ENCODE results near the gene ZC3H12D.
"Not testable (repeated sequence)": the region's sequence is repeated elsewhere in the genome, so short reads cannot be mapped to it uniquely, and the experiment has no call there.

Gene ZC3H12D

GRCh38 chr6:149483334-149483725 is 1.5 kb downstream of the ZC3H12D start:
- DNase-seq: no peak

GRCh38 chr6:149482545-149483333 is 2.1 kb downstream of the ZC3H12D start:
- DNase-seq: no peak

GRCh38 chr6:149480502-149481280 is 4.1 kb downstream of the ZC3H12D start:
- no peak for DNase-seq

GRCh38 chr6:149478631-149479314 is 6.0 kb downstream of the ZC3H12D start:
- no peak for DNase-seq

GRCh38 chr6:149477544-149477943 is 7.3 kb downstream of the ZC3H12D start:
- no peak for DNase-seq

DNA sequence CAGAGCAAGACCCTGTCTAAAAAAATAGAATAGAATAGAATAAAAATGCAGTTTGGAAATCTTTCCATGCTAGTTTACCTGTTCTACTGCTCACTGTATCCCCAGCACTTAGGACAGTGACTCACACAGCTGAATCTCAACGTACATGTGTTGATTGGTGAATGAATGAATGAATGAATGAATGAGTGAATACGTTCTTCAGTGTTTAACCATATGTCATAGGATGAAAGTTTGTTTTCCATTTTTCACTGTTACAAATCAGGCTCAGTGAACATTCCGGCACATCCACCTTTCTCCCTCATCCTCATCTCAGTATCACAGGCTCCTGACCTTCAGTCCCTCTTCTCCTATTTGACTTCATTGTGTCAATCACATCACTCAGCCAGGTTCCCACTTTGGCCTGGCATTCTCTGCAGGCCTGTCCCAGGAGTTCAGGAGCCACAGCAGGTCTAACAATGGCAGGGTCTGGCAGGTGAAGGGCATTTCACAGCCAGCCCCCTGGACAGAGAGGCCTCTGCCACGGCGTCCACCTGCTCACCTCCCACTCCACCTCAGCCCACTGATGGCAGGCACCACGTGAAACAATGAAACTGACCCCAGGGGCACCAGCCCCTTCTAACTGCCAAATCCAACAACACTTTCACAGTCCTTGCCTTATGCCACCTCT is 7.9 kb downstream of the ZC3H12D start:
- DNase-seq: no peak

DNA sequence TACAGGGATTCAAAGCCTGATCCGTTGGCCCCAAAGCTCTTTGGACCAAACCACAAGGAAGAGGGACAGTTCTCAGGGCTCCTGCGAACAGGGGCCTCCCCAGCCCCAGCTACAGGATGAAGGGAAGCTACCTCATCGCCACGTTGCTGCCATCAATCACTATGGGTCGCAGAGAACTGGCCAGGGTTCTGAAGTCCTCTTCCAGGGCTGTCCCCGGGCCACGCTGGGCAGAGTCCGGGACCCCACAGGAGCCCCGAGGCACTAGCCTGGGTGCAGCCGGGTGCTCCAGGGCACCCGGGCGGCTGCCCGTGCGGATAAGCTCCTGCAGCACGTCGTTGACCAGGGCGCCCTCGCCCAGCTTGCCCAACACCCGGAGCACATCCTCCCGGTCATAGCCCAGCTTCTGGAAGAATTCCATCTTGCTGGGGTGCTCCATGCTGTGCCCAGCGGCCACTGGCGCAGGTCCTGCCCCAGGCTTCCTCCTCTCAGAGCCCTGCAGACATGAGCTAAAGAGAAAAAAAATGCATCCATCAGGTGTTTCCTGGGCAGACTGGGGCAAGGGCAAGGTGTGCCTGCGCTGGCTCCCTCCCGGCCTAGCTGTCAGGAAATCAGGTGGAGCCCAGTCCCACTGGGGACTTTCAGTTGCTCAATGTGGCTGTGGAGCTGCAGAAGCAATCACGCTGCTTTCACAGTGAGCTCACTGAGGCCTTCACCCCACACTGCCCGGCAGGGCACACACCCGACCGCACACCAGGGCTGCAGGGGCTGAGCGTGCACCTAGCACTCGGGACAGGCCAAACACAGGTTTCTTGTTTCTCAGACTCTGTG is 10.5 kb downstream of the ZC3H12D start:
- no peak for DNase-seq

DNA sequence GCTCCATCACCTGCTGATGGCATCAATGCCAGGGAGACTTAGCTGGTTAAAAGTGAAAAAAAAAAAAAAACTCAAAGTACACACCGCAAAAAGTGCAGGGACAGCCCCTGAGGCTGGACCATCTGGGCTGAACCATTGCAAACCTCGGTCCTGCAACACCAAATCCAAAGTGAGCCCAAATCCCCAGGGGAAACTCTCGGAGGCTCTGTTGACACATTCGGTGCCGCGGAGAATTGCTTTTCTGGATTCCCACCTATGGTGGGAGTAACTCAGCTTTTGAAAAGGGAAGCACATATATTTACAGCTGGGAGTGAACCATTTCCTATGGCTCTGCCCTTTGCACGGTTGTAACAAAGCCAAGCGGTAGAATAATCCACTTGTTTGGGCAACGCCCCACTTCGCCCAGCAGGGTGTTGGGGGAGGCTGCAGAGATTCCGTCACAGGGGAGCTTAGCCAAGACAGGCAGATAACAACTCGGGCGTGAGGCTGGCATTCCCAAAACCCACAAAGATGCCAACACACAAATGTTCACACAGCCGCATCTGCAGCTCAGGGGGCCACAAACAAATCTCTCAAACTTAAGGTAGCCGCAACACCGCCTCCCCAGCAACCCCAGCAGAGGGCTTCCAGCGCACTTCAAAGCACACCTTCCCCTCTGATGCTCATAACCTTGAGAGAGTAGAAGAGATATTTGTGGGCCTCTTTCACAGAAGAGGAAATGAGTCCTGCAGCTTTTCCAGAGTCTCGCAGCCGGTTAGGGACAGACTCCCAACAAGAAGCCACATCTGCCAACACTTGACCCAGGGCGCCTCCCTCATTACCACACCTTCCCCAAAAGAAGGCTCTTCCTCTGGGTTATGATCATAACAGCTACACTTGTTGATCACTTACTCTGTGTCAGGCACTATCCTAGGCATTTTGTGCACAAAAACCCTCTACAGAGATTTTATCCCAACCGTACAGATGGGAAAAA is 11.4 kb downstream of the ZC3H12D start:
- no peak for DNase-seq

- DNase-seq: no peak
Measured at GRCh38 chr6:149472241-149472640, 12.6 kb downstream of the ZC3H12D start.

DNA sequence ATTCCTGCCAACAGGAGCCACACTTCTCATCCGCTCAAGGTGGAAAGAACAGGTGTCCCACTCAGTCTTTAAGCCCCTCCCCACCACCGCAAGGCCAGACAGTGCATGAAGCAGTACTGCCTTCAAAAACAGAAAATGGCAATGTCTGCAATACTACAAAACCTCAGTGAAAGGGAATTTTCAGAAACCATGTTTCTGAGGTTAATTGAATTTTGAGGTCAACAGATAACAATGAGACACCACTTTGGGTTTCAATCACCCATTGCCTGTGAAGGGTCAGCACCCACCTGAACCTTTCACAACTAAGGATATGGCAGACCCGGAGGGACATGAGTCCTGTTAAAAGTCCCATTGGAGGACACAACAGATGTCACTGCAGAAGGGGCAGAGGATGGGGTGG is 13.0 kb downstream of the ZC3H12D start:
- DNase-seq: no peak

DNA sequence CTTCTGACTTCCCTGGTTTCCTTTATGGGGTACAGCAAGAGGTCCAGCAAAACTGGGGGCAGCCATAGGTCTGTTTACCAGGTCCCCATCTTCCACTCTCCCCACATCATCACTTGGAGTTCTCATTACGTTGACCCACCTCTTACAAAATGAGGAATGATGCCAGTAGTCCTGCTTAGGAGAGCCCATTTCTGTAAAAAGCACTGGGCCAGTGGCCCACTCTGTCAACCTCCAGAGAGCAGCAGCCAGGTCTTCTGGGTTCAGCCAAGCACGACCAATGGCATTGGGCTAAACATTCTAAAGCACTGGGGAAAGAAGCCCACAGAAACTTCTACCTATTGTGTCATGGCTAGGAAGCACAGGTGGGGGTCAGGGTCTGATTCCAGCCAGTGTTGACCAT is 13.9 kb downstream of the ZC3H12D start:
- no peak for DNase-seq

GRCh38 chr6:149468179-149468578 is 16.6 kb downstream of the ZC3H12D start:
- DNase-seq: no peak

- DNase-seq: no peak
Measured at GRCh38 chr6:149467265-149467664, 17.5 kb downstream of the ZC3H12D start.

GRCh38 chr6:149464411-149464810 is 20.4 kb downstream of the ZC3H12D start:
- no peak for DNase-seq

- DNase-seq: no peak
Measured at GRCh38 chr6:149463781-149464180, 21.0 kb downstream of the ZC3H12D start.

- not testable (repeated sequence) for DNase-seq
Measured at GRCh38 chr6:149462712-149463111, 22.1 kb downstream of the ZC3H12D start.

DNA sequence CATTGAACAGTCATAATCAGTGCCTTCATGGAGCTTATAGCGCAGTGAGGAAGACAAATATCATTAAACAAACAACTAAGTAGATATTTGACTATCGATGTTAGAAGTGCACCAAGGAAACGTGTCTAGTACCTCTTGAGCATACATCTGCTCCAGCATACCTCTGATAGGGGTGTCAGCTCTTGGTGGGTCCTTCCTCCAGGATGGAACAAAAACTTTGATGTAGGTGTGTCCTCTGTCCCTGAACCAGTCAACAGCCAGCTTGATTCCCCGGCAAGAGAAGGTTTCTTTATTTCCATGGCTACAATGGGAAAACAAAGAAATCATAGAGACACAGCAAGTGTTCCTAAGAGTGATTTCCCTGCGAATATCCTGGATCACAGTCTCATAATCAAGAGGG is 23.1 kb downstream of the ZC3H12D start:
- DNase-seq: no peak

GRCh38 chr6:149460249-149460648 is 24.6 kb downstream of the ZC3H12D start:
- DNase-seq: not testable (repeated sequence)

DNA sequence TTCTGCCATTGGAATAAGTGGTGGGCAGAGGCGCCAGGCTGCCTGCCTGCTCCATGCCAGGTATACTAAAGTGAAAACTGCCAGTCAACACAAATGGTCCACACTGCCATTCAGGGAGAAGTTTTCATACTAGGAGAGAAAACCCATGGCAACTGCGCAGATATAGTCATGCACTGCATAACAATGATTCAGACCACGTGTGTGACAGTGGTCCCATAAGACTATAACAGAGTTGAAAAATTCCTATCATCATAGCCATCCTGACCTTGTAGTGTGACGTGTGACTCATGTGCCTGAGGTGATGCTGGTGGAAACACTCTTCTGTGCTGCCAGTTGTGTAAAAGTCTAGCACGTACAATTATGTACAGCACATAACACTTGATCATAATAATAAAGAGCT is 25.1 kb downstream of the ZC3H12D start:
- no peak for DNase-seq

DNA sequence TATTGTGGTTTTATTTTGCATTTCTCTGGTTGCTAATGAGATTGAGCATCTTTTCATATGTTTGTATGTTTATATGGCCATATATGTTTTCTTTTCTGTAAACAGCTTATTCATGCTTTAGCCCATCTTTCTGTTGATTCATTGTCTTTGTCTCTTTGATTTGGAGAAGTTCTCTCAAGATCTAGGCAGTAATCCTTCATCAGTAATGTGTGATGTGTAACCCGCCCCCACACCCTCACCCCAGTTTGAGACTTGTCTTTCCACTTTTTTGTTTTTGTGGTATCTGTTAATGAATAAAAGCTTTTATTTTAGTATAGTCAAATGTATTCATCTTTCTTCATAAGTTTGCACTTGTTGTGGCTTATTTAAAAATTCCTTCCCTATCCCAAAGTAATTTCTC is 26.0 kb downstream of the ZC3H12D start:
- no peak for DNase-seq

DNA sequence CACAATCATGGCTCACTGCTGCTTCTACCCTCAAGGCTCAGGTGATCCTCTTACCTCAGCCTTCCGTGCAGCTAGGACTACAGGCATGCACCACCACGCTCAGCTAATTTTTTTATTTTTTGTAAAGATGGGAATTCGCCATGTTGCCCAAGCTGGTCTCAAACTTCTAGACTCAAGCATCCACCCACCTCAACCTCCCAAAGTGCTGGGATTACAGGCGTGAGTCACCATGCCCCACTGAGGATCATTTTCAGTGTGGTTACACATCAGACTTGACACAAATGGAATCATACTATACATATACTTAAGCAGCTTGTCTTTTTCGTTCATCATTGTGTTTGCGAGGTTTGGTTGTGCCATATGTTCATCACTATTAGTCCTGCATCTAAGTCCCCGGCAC is 26.6 kb downstream of the ZC3H12D start:
- no peak for DNase-seq

Data from activated naive CD4-positive, alpha-beta T cell (primary cell).